ENCODE data around the gene ECE2. TPM values are rescaled to one million over a fixed set of nuclear protein-coding genes. Genes with fewer than 3 reads are reported as not detected.

The ECE2 gene
- total and polyA plus RNA-seq, 3 experiments from 2014 or later: not detected

DNA sequence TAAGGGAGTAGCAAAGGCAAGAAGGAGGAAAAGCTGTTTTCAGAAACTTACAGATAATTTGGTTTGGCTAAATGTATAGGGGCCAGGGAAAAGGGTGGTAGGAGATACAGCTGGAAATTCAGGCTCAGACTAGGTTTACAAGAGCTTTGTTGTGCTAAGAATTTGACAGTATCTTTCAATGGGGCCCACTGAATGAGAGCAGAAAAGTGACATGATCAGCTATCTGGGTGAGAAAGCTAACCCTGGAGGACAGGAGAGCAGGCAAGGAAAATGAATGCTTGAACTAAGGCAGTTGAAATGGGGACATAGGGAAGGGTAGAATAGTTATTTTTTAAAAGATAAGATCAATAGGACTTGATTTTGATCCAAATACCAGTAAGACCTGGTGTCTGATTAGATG lies 35.8 kb downstream of the ECE2 start:
- Histone ChIP-seq H3K36me3 (ENCODE audit: insufficient read depth, low read length) (peaks cover 18% of the 10 kb centered on the region), H3K27ac (ENCODE audit: low read depth, low read length) (no peak overlapping the region), H3K27me3 (ENCODE audit: insufficient read depth, low read length, poor library complexity, severe bottlenecking) (no peaks in the 10 kb centered on the region), H3K9me3 (ENCODE audit: low read length) (no peaks in the 10 kb centered on the region), H3K4me1 (ENCODE audit: insufficient read depth, low read length) (peaks cover 10% of the 10 kb centered on the region), H3K4me3 (ENCODE audit: low read length) (no peak overlapping the region)
- H3K27ac Mint-ChIP-seq: peak overlapping the region in 3 of 8 donors; percentile 52 to 70 (median 68)
- ChIA-PET CTCF (interaction anchor here (1.3 kb wide), 1 partner anchor 9 kb away, joined by 4 read pairs; no protein-coding TSS in a partner anchor), POLR2A (no interaction called here)
- H3K4me1 Mint-ChIP-seq: peaks cover 9 to 16% (median 14%) of the 10 kb centered on the region in 3 donors
- no peaks in the 10 kb centered on the region for H3K27me3 Mint-ChIP-seq
- H3K4me3 Mint-ChIP-seq: peak overlapping the region in 3 of 7 donors; percentile 13 to 48 (median 45)
- H3K36me3 Mint-ChIP-seq: peaks cover 0 to 36% (median 23%) of the 10 kb centered on the region in 3 donors
- no peaks in the 10 kb centered on the region for H3K9me3 Mint-ChIP-seq
- no peak for DNase-seq

- POLR2A ChIA-PET: no interaction called here
- Mint-ChIP-seq H3K27ac (peak within 1 kb of the TSS; percentile 88 to 99 (median 96)), H3K9me3 (no peaks in the 10 kb centered on the region), H3K27me3 (no peaks in the 10 kb centered on the region), H3K4me3 (peak within 1 kb of the TSS; percentile 83 to 91 (median 88)), H3K36me3 (peaks cover 0 to 29% (median 5%) of the 10 kb centered on the region in 3 donors), H3K4me1 (peaks cover 28 to 38% (median 35%) of the 10 kb centered on the region in 3 donors)
- H3K36me3 ChIP-seq (ENCODE audit: insufficient read depth, low read length): peaks cover 8% of the 10 kb centered on the region
- no peaks in the 10 kb centered on the region for H3K9me3 ChIP-seq (ENCODE audit: low read length)
- peak within 1 kb of the TSS; percentile 82 for H3K27ac ChIP-seq (ENCODE audit: low read depth, low read length)
- no peaks in the 10 kb centered on the region for H3K27me3 ChIP-seq (ENCODE audit: insufficient read depth, low read length, poor library complexity, severe bottlenecking)
- peak; percentile 91 to 94 (median 93) for DNase-seq
- peaks cover 22% of the 10 kb centered on the region for H3K4me1 ChIP-seq (ENCODE audit: insufficient read depth, low read length)
- CTCF ChIA-PET: no interaction called here
- H3K4me3 ChIP-seq (ENCODE audit: low read length): peak within 1 kb of the TSS; percentile 78
Measured at GRCh38 chr3:184314363-184314699, 38.5 kb downstream of the ECE2 start, which contains the start of gene EIF4G1. TSS of gene EIF4G1 (plus strand) at chr3:184314606. CDS start at chr3:184315797, 1,191 bp downstream.

- H3K4me1 Mint-ChIP-seq: peaks cover 30 to 43% (median 36%) of the 10 kb centered on the region in 3 donors
- H3K9me3 ChIP-seq (ENCODE audit: low read length): no peaks in the 10 kb centered on the region
Measured at GRCh38 chr3:184314700-184315542, 39.1 kb downstream of the ECE2 start.

DNA sequence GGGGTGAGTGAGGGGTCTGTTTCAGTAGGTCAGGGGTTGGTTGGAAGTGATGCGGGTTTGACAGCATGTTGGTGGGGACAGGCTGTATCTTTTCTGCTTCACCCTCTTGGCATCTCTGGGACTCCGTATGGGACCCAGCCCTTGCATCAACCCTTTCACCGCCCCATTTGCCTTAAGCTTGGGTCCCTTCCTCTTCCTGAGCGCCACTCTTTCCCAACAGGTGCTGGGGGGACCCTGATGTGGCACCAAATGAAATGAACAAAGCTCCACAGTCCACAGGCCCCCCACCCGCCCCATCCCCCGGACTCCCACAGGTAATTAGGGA lies 39.7 kb downstream of the ECE2 start:
- H3K27ac ChIP-seq (ENCODE audit: low read depth, low read length): peak overlapping the region; percentile 82
- Mint-ChIP-seq H3K9me3 (no peaks in the 10 kb centered on the region), H3K27ac (peak overlapping the region; percentile 88 to 99 (median 96)), H3K4me3 (peak overlapping the region; percentile 69 to 91 (median 84)), H3K36me3 (peaks cover 0 to 35% (median 2%) of the 10 kb centered on the region in 3 donors), H3K27me3 (no peaks in the 10 kb centered on the region), H3K4me1 (peaks cover 30 to 43% (median 36%) of the 10 kb centered on the region in 3 donors)
- no peaks in the 10 kb centered on the region for H3K9me3 ChIP-seq (ENCODE audit: low read length)
- CTCF ChIA-PET: interaction anchor here (0.7 kb wide), 1 partner anchor 431 kb away, joined by 3 read pairs; no protein-coding TSS in a partner anchor
- no peaks in the 10 kb centered on the region for H3K27me3 ChIP-seq (ENCODE audit: insufficient read depth, low read length, poor library complexity, severe bottlenecking)
- DNase-seq: no peak
- peak overlapping the region; percentile 78 for H3K4me3 ChIP-seq (ENCODE audit: low read length)
- H3K4me1 ChIP-seq (ENCODE audit: insufficient read depth, low read length): peaks cover 22% of the 10 kb centered on the region
- POLR2A ChIA-PET: no interaction called here
- peaks cover 10% of the 10 kb centered on the region for H3K36me3 ChIP-seq (ENCODE audit: insufficient read depth, low read length)

More at GRCh38 chr3:184314700-184315542, 39.1 kb downstream of the ECE2 start:
- Mint-ChIP-seq H3K36me3 (peaks cover 0 to 31% (median 3%) of the 10 kb centered on the region in 3 donors), H3K27ac (peak overlapping the region; percentile 88 to 99 (median 96)), H3K9me3 (no peaks in the 10 kb centered on the region), H3K4me3 (peak overlapping the region; percentile 83 to 91 (median 88)), H3K27me3 (no peaks in the 10 kb centered on the region)
- Histone ChIP-seq H3K4me3 (ENCODE audit: low read length) (peak overlapping the region; percentile 78), H3K27me3 (ENCODE audit: insufficient read depth, low read length, poor library complexity, severe bottlenecking) (no peaks in the 10 kb centered on the region), H3K36me3 (ENCODE audit: insufficient read depth, low read length) (peaks cover 8% of the 10 kb centered on the region), H3K27ac (ENCODE audit: low read depth, low read length) (peak overlapping the region; percentile 82), H3K4me1 (ENCODE audit: insufficient read depth, low read length) (peaks cover 22% of the 10 kb centered on the region)
- ChIA-PET POLR2A (interaction anchor here (0.7 kb wide), 1 partner anchor 199 kb away, joined by 3 read pairs; no protein-coding TSS in a partner anchor), CTCF (no interaction called here)
- peak; percentile 70 to 85 (median 75) for DNase-seq

DNA sequence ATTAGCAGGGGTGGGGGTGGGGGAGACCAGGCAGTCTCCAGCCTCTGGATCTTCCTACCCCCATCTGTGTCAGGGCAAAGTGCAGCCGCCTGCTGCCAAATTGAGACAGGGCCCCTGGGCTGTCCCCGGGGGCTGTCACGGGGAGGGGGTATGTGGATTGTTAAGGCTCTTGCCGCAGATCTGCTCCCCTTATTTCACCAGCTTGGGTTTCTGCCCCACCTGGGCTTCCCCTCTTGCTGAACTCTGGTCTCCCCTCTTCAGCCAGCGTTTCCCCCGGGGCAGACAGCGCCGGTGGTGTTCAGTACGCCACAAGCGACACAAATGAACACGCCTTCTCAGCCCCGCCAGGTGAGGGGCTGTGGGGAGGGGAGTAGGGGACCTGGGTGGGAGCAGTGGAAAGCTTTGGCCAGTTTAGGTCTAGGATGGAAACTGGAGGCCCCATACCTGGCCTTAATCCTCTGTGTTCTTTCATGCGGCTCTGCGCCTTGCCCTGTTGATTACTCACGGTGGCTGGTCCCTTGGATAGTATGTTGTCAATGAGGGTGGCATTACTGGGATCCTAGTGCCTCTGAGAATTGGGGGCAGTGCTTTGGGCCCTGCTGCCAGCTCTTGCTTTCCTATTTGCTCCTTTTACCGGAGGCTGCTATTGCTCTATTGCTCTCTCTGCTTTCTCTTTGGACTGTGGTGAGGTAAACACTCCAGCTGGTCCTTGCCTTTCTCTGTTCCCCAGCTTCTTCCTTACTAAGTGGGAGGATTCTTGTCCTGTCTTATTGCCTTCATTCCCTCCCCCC lies 40.2 kb downstream of the ECE2 start:
- peaks cover 0 to 41% (median 7%) of the 10 kb centered on the region in 3 donors for H3K36me3 Mint-ChIP-seq
- peak overlapping the region; percentile 69 to 91 (median 84) for H3K4me3 Mint-ChIP-seq
- Histone ChIP-seq H3K4me3 (ENCODE audit: low read length) (peak overlapping the region; percentile 39), H3K4me1 (ENCODE audit: insufficient read depth, low read length) (peaks cover 22% of the 10 kb centered on the region), H3K27ac (ENCODE audit: low read depth, low read length) (peak overlapping the region; percentile 82), H3K36me3 (ENCODE audit: insufficient read depth, low read length) (peaks cover 16% of the 10 kb centered on the region), H3K27me3 (ENCODE audit: insufficient read depth, low read length, poor library complexity, severe bottlenecking) (no peaks in the 10 kb centered on the region), H3K9me3 (ENCODE audit: low read length) (no peaks in the 10 kb centered on the region)
- ChIA-PET POLR2A (no interaction called here), CTCF (interaction anchor here (0.7 kb wide), 2 partner anchors 432 to 1627 kb away, joined by 3 read pairs; no protein-coding TSS in a partner anchor)
- peak in 1 of 5 donors; percentile 24 for DNase-seq
- no peaks in the 10 kb centered on the region for H3K27me3 Mint-ChIP-seq
- H3K4me1 Mint-ChIP-seq: peaks cover 30 to 43% (median 36%) of the 10 kb centered on the region in 3 donors
- H3K27ac Mint-ChIP-seq: peak overlapping the region; percentile 88 to 99 (median 96)
- no peaks in the 10 kb centered on the region for H3K9me3 Mint-ChIP-seq

DNA sequence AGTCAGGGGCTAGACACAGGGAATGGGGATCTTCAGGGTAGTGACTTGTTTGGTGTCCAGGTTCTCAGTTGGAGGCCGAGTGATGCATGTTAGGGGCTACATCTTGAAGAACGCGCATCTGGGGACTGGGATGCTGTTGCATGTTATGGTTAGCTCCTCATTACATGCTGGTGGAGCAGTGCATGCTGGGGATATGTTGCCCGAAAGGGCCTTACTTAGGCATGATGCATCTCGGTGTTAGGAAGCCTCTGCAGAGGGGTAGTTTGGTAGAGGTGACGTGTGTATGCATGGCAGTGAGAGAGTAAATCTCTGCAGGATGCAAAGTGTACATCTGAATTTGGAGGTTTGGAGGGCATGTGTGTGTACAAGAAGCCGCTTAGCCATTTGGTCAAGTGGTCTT lies 41.0 kb downstream of the ECE2 start:
- Histone ChIP-seq H3K27me3 (ENCODE audit: insufficient read depth, low read length, poor library complexity, severe bottlenecking) (no peaks in the 10 kb centered on the region), H3K4me3 (ENCODE audit: low read length) (no peak overlapping the region), H3K4me1 (ENCODE audit: insufficient read depth, low read length) (peaks cover 22% of the 10 kb centered on the region), H3K9me3 (ENCODE audit: low read length) (no peaks in the 10 kb centered on the region), H3K27ac (ENCODE audit: low read depth, low read length) (peak overlapping the region; percentile 82), H3K36me3 (ENCODE audit: insufficient read depth, low read length) (peaks cover 23% of the 10 kb centered on the region)
- H3K4me1 Mint-ChIP-seq: peaks cover 30 to 43% (median 36%) of the 10 kb centered on the region in 3 donors
- H3K9me3 Mint-ChIP-seq: no peaks in the 10 kb centered on the region
- POLR2A ChIA-PET: interaction anchor here (0.6 kb wide), 1 partner anchor 1282 kb away, joined by 3 read pairs; no protein-coding TSS in a partner anchor
- DNase-seq: no peak
- CTCF ChIA-PET: interaction anchor here (0.7 kb wide), 1 partner anchor 1626 kb away, joined by 3 read pairs; no protein-coding TSS in a partner anchor
- peak overlapping the region; percentile 69 to 91 (median 84) for H3K4me3 Mint-ChIP-seq
- H3K36me3 Mint-ChIP-seq: peaks cover 0 to 48% (median 10%) of the 10 kb centered on the region in 3 donors
- peak overlapping the region; percentile 88 to 97 (median 95) for H3K27ac Mint-ChIP-seq
- no peaks in the 10 kb centered on the region for H3K27me3 Mint-ChIP-seq

DNA sequence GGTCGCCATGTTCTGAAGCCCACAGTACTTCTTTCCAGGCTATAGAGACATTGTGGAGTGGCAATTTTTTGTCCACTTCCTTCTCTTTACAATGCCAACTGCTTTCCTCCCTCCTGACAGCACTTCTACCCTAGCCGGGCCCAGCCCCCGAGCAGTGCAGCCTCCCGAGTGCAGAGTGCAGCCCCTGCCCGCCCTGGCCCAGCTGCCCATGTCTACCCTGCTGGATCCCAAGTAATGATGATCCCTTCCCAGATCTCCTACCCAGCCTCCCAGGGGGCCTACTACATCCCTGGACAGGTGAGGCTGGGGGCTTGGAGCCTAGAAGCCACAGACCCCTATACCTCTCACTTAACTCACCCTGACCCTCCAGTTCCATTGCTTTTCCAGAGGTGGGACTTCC lies 41.4 kb downstream of the ECE2 start:
- ChIA-PET POLR2A (interaction anchor here (0.6 kb wide), 1 partner anchor 1283 kb away, joined by 3 read pairs; no protein-coding TSS in a partner anchor), CTCF (no interaction called here)
- peaks cover 30 to 43% (median 36%) of the 10 kb centered on the region in 3 donors for H3K4me1 Mint-ChIP-seq
- H3K9me3 ChIP-seq (ENCODE audit: low read length): no peaks in the 10 kb centered on the region
- peak overlapping the region; percentile 88 to 97 (median 95) for H3K27ac Mint-ChIP-seq
- H3K4me3 Mint-ChIP-seq: peak overlapping the region in 6 of 7 donors; percentile 26 to 91 (median 84)
- H3K9me3 Mint-ChIP-seq: no peaks in the 10 kb centered on the region
- peaks cover 0 to 52% (median 10%) of the 10 kb centered on the region in 3 donors for H3K36me3 Mint-ChIP-seq
- H3K36me3 ChIP-seq (ENCODE audit: insufficient read depth, low read length): peaks cover 27% of the 10 kb centered on the region
- no peaks in the 10 kb centered on the region for H3K27me3 ChIP-seq (ENCODE audit: insufficient read depth, low read length, poor library complexity, severe bottlenecking)
- H3K4me1 ChIP-seq (ENCODE audit: insufficient read depth, low read length): peaks cover 22% of the 10 kb centered on the region
- no peaks in the 10 kb centered on the region for H3K27me3 Mint-ChIP-seq
- no peak for DNase-seq
- H3K27ac ChIP-seq (ENCODE audit: low read depth, low read length): peak overlapping the region; percentile 82
- H3K4me3 ChIP-seq (ENCODE audit: low read length): no peak overlapping the region

Data from CD8-positive, alpha-beta memory T cell (primary cell).